Measurements from ENCODE around the gene SLC22A15. TPM values are rescaled to one million over a fixed set of nuclear protein-coding genes. Genes with fewer than 3 reads are reported as not detected.
A peak's percentile ranks its signal among the peaks of the same experiment; 100 is the strongest.

The SLC22A15 gene
- total RNA-seq (10 to 100 TPM; 12.7 to 16.4 TPM), polyA plus RNA-seq (1 to 10 TPM; 5.3 to 8.6 TPM)
- long read RNA-seq, donor 1: 0 reads
- long read RNA-seq, donor 2: 0 reads
- long read RNA-seq, donor 3, partial matches to known transcripts: 0 of 1 reads
- long read RNA-seq, donor 3, other reads (novel, unspliced or antisense): 0 of 1 reads
- long read RNA-seq, donor 4, partial matches to known transcripts: 0 of 1 reads
- long read RNA-seq, donor 4, other reads (novel, unspliced or antisense): 0 of 1 reads
- long read RNA-seq, donor 5: 0 reads

- WGBS, 2 donors: 1% methylated on average over 90 to 91 of the region's 91 CpGs
- TF ChIP-seq CTCF (IDR thresholded peaks at IDR 0.05; ENCODE audit: control extremely low read depth, extremely low read depth): no peak
- Histone ChIP-seq H3K9ac (ENCODE audit: insufficient read depth in 1 of 2, low read length in 2 of 2) (peak within 1 kb of the TSS; percentile 40 to 67), H3K4me3 (peak within 1 kb of the TSS; percentile 52), H3K36me3 (ENCODE audit: control insufficient read depth in 4 of 4, insufficient read depth in 4 of 4, low read length in 4 of 4) (no peaks in the 10 kb centered on the region), H3K27ac (ENCODE audit: low read depth in 1 of 2, low read length in 1 of 2) (peak within 1 kb of the TSS; percentile 9 to 89), H3K27me3 (ENCODE audit: control insufficient read depth in 3 of 3, insufficient read depth in 3 of 3, low read length in 2 of 3) (no peaks in the 10 kb centered on the region), H3K9me3 (ENCODE audit: control insufficient read depth in 4 of 4, insufficient read depth in 3 of 4, low read length in 3 of 4) (no peaks in the 10 kb centered on the region), H3K4me1 (ENCODE audit: control insufficient read depth in 5 of 5, insufficient read depth in 5 of 5, low read length in 5 of 5) (peaks cover 0 to 6% (median 2%) of the 10 kb centered on the region in 5 donors)
- DNase-seq: peak; percentile 81 to 87 (median 82)
- peak; percentile 80 for ATAC-seq (ENCODE audit: insufficient read depth, low FRiP score)
These were observed at the start of gene SLC22A15 for GRCh38 chr1:115976062-115976920. SLC22A15 (plus strand) TSS chr1:115976513; CDS start chr1:115976628, 115 bp downstream.

- TF ChIP-seq CTCF (IDR thresholded peaks at IDR 0.05; ENCODE audit: control extremely low read depth, extremely low read depth): no peak
- H3K9me3 ChIP-seq (ENCODE audit: control insufficient read depth in 4 of 4, insufficient read depth in 3 of 4, low read length in 3 of 4): no peaks in the 10 kb centered on the region
- no peak overlapping the region for H3K9ac ChIP-seq (ENCODE audit: insufficient read depth in 1 of 2, low read length in 2 of 2)
- no peak for DNase-seq
- no peaks in the 10 kb centered on the region for H3K27me3 ChIP-seq (ENCODE audit: control insufficient read depth in 3 of 3, insufficient read depth in 3 of 3, low read length in 2 of 3)
- 81 to 93% methylated on average over 4 of the region's 4 CpGs for WGBS, 2 donors
- no peak overlapping the region for H3K27ac ChIP-seq (ENCODE audit: low read depth in 1 of 2, low read length in 1 of 2)
- H3K4me1 ChIP-seq (ENCODE audit: control insufficient read depth in 5 of 5, insufficient read depth in 5 of 5, low read length in 5 of 5): peaks cover 0 to 9% (median 0%) of the 10 kb centered on the region in 5 donors
- no peak overlapping the region for H3K4me3 ChIP-seq
- no peaks in the 10 kb centered on the region for H3K36me3 ChIP-seq (ENCODE audit: control insufficient read depth in 4 of 4, insufficient read depth in 4 of 4, low read length in 4 of 4)
- ATAC-seq (ENCODE audit: insufficient read depth, low FRiP score): no peak
These were observed 48.3 kb upstream of the SLC22A15 start for GRCh38 chr1:115927971-115928370.

GRCh38 chr1:115929881-115930280, 46.4 kb upstream of the SLC22A15 start:
- H3K4me1 ChIP-seq (ENCODE audit: control insufficient read depth in 5 of 5, insufficient read depth in 5 of 5, low read length in 5 of 5): peaks cover 0 to 1% (median 0%) of the 10 kb centered on the region in 5 donors
- 72 to 89% methylated on average over 5 of the region's 5 CpGs for WGBS, 2 donors
- no peak overlapping the region for H3K27ac ChIP-seq (ENCODE audit: low read depth in 1 of 2, low read length in 1 of 2)
- TF ChIP-seq CTCF (IDR thresholded peaks at IDR 0.05; ENCODE audit: control extremely low read depth, extremely low read depth): no peak
- no peaks in the 10 kb centered on the region for H3K9me3 ChIP-seq (ENCODE audit: control insufficient read depth in 4 of 4, insufficient read depth in 3 of 4, low read length in 3 of 4)
- H3K4me3 ChIP-seq: no peak overlapping the region
- no peak overlapping the region for H3K9ac ChIP-seq (ENCODE audit: insufficient read depth in 1 of 2, low read length in 2 of 2)
- DNase-seq (peak in 2 of 3 donors; percentile 33 to 67), ATAC-seq (ENCODE audit: insufficient read depth, low FRiP score) (no peak)
- no peaks in the 10 kb centered on the region for H3K27me3 ChIP-seq (ENCODE audit: control insufficient read depth in 3 of 3, insufficient read depth in 3 of 3, low read length in 2 of 3)
- no peaks in the 10 kb centered on the region for H3K36me3 ChIP-seq (ENCODE audit: control insufficient read depth in 4 of 4, insufficient read depth in 4 of 4, low read length in 4 of 4)
